ENCODE results near the gene EGFLAM.

DNA sequence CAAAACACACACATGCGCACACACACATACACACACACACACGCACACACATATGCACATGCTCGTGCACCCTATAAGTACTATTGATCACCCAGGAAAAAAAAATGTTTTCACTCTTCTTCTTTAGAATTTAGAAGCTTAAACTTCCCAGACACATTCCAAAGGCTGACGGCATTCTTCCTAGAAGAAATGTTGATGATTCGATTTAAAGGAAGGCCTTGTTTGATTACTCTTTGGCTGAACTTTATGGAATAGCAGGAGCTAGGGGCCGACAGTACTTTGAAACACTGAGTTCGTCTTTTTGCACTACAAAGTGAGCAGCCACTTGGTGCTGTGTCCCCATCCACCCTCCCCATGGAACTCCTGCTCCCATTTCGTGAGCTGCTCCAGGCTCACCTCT lies 113.2 kb downstream of the EGFLAM start:
- TF ChIP-seq, protein P1, sequence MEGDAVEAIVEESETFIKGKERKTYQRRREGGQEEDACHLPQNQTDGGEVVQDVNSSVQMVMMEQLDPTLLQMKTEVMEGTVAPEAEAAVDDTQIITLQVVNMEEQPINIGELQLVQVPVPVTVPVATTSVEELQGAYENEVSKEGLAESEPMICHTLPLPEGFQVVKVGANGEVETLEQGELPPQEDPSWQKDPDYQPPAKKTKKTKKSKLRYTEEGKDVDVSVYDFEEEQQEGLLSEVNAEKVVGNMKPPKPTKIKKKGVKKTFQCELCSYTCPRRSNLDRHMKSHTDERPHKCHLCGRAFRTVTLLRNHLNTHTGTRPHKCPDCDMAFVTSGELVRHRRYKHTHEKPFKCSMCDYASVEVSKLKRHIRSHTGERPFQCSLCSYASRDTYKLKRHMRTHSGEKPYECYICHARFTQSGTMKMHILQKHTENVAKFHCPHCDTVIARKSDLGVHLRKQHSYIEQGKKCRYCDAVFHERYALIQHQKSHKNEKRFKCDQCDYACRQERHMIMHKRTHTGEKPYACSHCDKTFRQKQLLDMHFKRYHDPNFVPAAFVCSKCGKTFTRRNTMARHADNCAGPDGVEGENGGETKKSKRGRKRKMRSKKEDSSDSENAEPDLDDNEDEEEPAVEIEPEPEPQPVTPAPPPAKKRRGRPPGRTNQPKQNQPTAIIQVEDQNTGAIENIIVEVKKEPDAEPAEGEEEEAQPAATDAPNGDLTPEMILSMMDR (conservative IDR thresholded peaks at IDR 0.05; ENCODE audit: low read depth in 2 of 2) = no peak
- TF ChIP-seq, protein P2, sequence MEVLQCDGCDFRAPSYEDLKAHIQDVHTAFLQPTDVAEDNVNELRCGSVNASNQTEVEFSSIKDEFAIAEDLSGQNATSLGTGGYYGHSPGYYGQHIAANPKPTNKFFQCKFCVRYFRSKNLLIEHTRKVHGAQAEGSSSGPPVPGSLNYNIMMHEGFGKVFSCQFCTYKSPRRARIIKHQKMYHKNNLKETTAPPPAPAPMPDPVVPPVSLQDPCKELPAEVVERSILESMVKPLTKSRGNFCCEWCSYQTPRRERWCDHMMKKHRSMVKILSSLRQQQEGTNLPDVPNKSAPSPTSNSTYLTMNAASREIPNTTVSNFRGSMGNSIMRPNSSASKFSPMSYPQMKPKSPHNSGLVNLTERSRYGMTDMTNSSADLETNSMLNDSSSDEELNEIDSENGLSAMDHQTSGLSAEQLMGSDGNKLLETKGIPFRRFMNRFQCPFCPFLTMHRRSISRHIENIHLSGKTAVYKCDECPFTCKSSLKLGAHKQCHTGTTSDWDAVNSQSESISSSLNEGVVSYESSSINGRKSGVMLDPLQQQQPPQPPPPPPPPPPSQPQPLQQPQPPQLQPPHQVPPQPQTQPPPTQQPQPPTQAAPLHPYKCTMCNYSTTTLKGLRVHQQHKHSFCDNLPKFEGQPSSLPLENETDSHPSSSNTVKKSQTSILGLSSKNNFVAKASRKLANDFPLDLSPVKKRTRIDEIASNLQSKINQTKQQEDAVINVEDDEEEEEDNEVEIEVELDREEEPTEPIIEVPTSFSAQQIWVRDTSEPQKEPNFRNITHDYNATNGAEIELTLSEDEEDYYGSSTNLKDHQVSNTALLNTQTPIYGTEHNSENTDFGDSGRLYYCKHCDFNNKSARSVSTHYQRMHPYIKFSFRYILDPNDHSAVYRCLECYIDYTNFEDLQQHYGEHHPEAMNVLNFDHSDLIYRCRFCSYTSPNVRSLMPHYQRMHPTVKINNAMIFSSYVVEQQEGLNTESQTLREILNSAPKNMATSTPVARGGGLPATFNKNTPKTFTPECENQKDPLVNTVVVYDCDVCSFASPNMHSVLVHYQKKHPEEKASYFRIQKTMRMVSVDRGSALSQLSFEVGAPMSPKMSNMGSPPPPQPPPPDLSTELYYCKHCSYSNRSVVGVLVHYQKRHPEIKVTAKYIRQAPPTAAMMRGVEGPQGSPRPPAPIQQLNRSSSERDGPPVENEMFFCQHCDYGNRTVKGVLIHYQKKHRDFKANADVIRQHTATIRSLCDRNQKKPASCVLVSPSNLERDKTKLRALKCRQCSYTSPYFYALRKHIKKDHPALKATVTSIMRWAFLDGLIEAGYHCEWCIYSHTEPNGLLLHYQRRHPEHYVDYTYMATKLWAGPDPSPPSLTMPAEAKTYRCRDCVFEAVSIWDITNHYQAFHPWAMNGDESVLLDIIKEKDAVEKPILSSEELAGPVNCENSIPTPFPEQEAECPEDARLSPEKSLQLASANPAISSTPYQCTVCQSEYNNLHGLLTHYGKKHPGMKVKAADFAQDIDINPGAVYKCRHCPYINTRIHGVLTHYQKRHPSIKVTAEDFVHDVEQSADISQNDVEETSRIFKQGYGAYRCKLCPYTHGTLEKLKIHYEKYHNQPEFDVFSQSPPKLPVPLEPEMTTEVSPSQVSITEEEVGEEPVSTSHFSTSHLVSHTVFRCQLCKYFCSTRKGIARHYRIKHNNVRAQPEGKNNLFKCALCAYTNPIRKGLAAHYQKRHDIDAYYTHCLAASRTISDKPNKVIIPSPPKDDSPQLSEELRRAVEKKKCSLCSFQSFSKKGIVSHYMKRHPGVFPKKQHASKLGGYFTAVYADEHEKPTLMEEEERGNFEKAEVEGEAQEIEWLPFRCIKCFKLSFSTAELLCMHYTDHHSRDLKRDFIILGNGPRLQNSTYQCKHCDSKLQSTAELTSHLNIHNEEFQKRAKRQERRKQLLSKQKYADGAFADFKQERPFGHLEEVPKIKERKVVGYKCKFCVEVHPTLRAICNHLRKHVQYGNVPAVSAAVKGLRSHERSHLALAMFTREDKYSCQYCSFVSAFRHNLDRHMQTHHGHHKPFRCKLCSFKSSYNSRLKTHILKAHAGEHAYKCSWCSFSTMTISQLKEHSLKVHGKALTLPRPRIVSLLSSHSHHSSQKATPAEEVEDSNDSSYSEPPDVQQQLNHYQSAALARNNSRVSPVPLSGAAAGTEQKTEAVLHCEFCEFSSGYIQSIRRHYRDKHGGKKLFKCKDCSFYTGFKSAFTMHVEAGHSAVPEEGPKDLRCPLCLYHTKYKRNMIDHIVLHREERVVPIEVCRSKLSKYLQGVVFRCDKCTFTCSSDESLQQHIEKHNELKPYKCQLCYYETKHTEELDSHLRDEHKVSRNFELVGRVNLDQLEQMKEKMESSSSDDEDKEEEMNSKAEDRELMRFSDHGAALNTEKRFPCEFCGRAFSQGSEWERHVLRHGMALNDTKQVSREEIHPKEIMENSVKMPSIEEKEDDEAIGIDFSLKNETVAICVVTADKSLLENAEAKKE (CRISPR knock-in tag; IDR thresholded peaks at IDR 0.05) = no peak
- TF ChIP-seq POLR2AphosphoS5 (IDR thresholded peaks at IDR 0.05; ENCODE audit: low read depth) (no peak), EZH2 (IDR thresholded peaks at IDR 0.05; ENCODE audit: low read depth, unreplicated experiment) (no peak), EZH2phosphoT487 (IDR thresholded peaks at IDR 0.05; ENCODE audit: unreplicated experiment) (no peak), JUNB (IDR thresholded peaks at IDR 0.05; ENCODE audit: unreplicated experiment) (no peak), CREB1 (CRISPR knock-in tag; IDR thresholded peaks at IDR 0.05; ENCODE audit: low read depth) (no peak), ZNF114 (CRISPR knock-in tag; IDR thresholded peaks at IDR 0.05) (no peak), NANOG (IDR thresholded peaks at IDR 0.05; ENCODE audit: borderline replicate concordance) (no peak), STAT1 (IDR thresholded peaks at IDR 0.05; ENCODE audit: unreplicated experiment) (no peak), ZNF331 (CRISPR knock-in tag; IDR thresholded peaks at IDR 0.05; ENCODE audit: low read depth) (no peak)
- TF ChIP-seq, protein P3, sequence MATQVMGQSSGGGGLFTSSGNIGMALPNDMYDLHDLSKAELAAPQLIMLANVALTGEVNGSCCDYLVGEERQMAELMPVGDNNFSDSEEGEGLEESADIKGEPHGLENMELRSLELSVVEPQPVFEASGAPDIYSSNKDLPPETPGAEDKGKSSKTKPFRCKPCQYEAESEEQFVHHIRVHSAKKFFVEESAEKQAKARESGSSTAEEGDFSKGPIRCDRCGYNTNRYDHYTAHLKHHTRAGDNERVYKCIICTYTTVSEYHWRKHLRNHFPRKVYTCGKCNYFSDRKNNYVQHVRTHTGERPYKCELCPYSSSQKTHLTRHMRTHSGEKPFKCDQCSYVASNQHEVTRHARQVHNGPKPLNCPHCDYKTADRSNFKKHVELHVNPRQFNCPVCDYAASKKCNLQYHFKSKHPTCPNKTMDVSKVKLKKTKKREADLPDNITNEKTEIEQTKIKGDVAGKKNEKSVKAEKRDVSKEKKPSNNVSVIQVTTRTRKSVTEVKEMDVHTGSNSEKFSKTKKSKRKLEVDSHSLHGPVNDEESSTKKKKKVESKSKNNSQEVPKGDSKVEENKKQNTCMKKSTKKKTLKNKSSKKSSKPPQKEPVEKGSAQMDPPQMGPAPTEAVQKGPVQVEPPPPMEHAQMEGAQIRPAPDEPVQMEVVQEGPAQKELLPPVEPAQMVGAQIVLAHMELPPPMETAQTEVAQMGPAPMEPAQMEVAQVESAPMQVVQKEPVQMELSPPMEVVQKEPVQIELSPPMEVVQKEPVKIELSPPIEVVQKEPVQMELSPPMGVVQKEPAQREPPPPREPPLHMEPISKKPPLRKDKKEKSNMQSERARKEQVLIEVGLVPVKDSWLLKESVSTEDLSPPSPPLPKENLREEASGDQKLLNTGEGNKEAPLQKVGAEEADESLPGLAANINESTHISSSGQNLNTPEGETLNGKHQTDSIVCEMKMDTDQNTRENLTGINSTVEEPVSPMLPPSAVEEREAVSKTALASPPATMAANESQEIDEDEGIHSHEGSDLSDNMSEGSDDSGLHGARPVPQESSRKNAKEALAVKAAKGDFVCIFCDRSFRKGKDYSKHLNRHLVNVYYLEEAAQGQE (IDR thresholded peaks at IDR 0.05; ENCODE audit: unreplicated experiment) = no peak
- TF ChIP-seq, protein P4, sequence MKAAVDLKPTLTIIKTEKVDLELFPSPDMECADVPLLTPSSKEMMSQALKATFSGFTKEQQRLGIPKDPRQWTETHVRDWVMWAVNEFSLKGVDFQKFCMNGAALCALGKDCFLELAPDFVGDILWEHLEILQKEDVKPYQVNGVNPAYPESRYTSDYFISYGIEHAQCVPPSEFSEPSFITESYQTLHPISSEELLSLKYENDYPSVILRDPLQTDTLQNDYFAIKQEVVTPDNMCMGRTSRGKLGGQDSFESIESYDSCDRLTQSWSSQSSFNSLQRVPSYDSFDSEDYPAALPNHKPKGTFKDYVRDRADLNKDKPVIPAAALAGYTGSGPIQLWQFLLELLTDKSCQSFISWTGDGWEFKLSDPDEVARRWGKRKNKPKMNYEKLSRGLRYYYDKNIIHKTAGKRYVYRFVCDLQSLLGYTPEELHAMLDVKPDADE (IDR thresholded peaks at IDR 0.05) = no peak

Data from GM23338 (cell line).